H7 (cell line): ENCODE data around the gene NONO. TPM values are rescaled to one million over a fixed set of nuclear protein-coding genes. Genes with fewer than 3 reads are reported as not detected.

Experiments
- DNase-seq: peaks from one replicate; pipeline ENCODE4 v3.0.0; 2012
- H3K27me3 ChIP-seq: 2 replicates; pipeline ENCODE4 v1.6.0; 2011; ENCODE audit warnings: mild to moderate bottlenecking, low read length; ENCODE audit not compliant: control insufficient read depth, insufficient read depth
- H3K36me3 ChIP-seq: replicated peaks from 2 replicates; pipeline ENCODE4 v1.5.1; 2011; ENCODE audit warnings: low read length; ENCODE audit not compliant: control insufficient read depth, insufficient read depth
- H3K4me3 ChIP-seq: 2 replicates; pipeline ENCODE4 v1.5.1; 2011; ENCODE audit warnings: low read depth, mild to moderate bottlenecking, control low read depth, low read length, moderate library complexity; ENCODE audit not compliant: insufficient read depth
- total RNA-seq: library from RNA; depleted of rRNA; stranded (reverse); fragments of >200 nt; shearing (Covaris generic); gene quantifications from 2 replicates; pipeline ENCODE4 v1.2.3, GENCODE V29; 2014; rRNA removed

The NONO gene
- 645 and 665 TPM in 2 replicates for total RNA-seq

DNA sequence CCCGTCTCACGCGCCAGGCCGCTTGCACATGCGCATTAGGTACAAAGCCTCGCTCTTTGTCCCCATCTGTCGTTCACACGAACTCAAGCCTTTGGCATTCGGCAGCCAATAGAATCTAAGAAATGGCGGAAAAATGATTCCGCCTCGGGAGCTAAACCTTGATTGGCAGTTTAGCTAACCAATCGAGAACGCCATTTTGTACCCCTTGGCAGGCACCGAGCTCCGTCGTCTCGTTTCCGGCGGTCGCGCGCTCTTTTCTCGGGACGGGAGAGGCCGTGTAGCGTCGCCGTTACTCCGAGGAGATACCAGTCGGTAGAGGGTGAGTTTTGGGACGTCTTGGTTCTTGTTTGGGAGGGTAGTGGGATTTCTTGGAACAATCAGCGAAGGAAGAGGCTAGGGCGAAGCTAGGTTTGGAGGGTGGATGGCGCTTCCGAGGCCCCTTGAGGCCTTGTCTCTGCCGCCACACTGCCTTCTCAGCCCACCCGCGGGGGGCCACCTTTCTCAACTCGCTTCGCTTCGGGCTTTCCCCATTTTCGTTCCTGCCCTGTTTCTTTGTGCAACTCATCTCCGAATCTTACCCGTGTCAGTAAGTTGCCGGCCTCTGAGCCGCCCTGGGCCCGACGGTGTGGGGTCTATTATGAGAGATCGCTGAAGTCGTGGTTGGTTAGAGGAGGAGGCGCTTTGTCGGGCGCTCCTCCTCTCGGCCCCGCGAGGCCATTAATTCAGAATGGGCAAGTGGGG is at the start of gene NONO:
Gene NONO (plus strand): TSS at position 233 of the 741 bp plus-strand sequence. CDS start 7,003 bp downstream, outside the sequence.
- Histone ChIP-seq H3K27me3 (no peaks in the 10 kb centered on the region), H3K4me3 (peak within 1 kb of the TSS; percentile 82), H3K36me3 (peaks cover 1% of the 10 kb centered on the region; the same call in 1 of the 2 replicates)
- peak; percentile 90 for DNase-seq

DNA sequence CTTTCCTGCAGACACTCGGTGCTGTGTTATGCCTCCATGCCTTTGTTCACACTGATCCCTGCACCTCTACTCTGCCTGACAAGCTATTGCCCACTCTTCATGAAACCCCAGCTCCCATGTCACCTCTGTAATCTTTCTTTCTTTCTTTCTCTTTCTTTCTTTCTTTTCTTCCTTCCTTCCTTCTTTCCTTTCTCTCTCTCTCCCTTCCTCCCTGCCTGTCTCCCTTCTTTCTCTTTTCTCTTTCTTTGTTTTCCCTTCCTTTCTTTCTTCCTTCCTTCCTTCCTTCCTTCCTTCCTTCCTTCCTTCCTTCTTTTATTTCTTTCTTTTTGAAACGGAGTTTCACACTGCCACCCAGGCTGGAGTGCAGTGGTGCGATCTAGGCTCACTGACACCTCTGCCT is 48.0 kb upstream of the NONO start:
- Histone ChIP-seq H3K27me3 (no peaks in the 10 kb centered on the region), H3K36me3 (peaks cover 4% of the 10 kb centered on the region), H3K4me3 (no peak overlapping the region)
- no peak for DNase-seq

GRCh38 chrX:71236836-71237235 is 46.6 kb upstream of the NONO start:
- Histone ChIP-seq H3K4me3 (no peak overlapping the region), H3K36me3 (peaks cover 8% of the 10 kb centered on the region), H3K27me3 (no peaks in the 10 kb centered on the region)
- no peak for DNase-seq

DNA sequence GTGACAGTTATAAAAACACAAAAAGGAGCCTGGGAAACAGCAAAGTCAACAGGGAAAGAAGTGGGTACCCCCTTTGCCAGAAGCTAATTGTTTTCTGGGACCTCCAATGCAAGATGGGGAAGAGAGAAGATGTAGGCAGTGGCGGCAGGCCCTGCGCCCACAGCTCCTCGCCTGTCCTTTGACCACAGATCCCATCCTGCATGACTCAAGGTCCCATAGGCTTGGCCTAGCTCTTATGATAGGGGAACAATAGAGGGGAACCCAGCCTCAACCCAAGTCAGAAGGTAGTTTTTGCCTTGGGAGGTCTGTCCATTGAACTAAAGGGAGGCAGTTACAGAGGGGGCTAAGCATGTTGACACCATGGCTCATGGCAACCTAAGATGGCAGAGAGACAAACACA is 43.7 kb upstream of the NONO start:
- Histone ChIP-seq H3K27me3 (no peaks in the 10 kb centered on the region), H3K36me3 (peaks cover 22% of the 10 kb centered on the region), H3K4me3 (no peak overlapping the region)
- no peak for DNase-seq

- DNase-seq, result no peak
- peaks cover 34% of the 10 kb centered on the region for H3K36me3 ChIP-seq
- H3K27me3 ChIP-seq, result no peaks in the 10 kb centered on the region
- H3K4me3 ChIP-seq, result no peak overlapping the region
Measured at GRCh38 chrX:71241301-71241700, 42.1 kb upstream of the NONO start.

DNA sequence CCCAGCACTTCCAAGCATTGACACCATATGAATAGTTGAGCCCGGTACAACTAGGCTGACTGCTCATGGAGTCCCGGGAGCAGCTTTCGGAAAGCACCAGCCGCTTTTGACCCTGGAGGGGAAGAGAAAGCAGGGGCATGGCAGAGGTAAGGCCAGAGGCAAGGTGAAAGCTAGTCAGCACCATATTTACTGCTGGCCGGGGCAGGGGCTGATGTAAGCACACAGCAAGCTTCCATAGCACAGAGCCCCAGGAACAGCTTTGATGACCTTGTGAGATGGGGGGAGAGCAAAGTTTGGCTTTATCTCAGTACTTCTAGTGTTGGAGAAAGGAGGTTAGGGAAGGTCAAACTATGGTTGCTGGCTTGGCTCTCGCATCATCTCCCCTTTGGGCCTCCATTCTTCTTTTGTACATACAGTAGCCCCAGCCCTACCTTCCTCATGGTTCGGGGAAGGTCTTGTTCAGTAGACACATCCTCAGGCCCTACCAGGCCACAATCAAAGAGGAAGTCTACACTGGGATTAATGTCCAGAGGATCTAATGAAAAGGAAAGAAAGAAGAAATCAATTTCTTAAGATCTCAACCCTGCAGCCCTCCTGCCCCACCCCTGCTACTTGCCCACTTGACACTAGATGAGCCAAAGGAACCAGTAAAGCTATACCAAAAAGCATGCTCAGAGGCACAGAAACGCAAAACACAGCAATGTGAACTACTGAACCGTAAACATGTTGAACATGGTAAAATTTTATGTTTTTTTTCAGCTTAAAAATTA is 38.9 kb upstream of the NONO start:
- DNase-seq, result no peak
- H3K4me3 ChIP-seq, result no peak overlapping the region
- H3K27me3 ChIP-seq, result no peaks in the 10 kb centered on the region
- H3K36me3 ChIP-seq, result peaks cover 50% of the 10 kb centered on the region

GRCh38 chrX:71245159-71245558 is 38.3 kb upstream of the NONO start:
- H3K4me3 ChIP-seq, result no peak overlapping the region
- H3K27me3 ChIP-seq, result no peaks in the 10 kb centered on the region
- peaks cover 54% of the 10 kb centered on the region for H3K36me3 ChIP-seq
- no peak for DNase-seq

DNA sequence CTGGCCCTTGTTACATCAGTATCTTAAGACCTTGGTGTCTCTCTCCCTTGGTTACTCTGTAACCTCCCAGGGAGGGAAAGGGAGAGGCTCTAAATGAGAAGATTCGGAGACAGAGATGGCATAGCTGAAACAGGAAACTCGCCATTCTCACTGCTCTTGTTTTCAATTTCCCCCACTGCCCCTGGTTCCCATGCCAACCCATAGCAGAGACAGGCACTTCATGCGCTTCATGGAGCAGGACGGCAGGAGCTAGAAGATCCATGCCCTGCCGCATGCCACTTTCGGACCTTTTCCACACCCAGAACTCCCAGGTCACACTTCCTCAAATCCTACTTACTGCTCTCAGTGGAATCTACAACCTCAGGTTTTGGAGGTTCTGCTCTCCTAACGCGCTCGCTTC is 32.6 kb upstream of the NONO start:
- no peaks in the 10 kb centered on the region for H3K27me3 ChIP-seq
- no peak for DNase-seq
- H3K4me3 ChIP-seq, result no peak overlapping the region
- H3K36me3 ChIP-seq, result peaks cover 29% of the 10 kb centered on the region

- H3K4me3 ChIP-seq, result no peak overlapping the region
- H3K27me3 ChIP-seq, result no peaks in the 10 kb centered on the region
- no peak for DNase-seq
- peaks cover 25% of the 10 kb centered on the region for H3K36me3 ChIP-seq
Measured at GRCh38 chrX:71251466-71251973, 31.9 kb upstream of the NONO start.

- peak overlapping the region; percentile 69; the same call in 1 of the 2 replicates for H3K4me3 ChIP-seq
- peaks cover 24% of the 10 kb centered on the region for H3K36me3 ChIP-seq
- DNase-seq, result no peak
- H3K27me3 ChIP-seq, result no peaks in the 10 kb centered on the region
Measured at GRCh38 chrX:71252221-71252620, 31.2 kb upstream of the NONO start.

- no peaks in the 10 kb centered on the region for H3K27me3 ChIP-seq
- peak; percentile 88 for DNase-seq
- H3K36me3 ChIP-seq, result peaks cover 15% of the 10 kb centered on the region
- peak overlapping the region; percentile 69 for H3K4me3 ChIP-seq
Measured at GRCh38 chrX:71253253-71254091, 30.0 kb upstream of the NONO start.

GRCh38 chrX:71254092-71254963 is 29.1 kb upstream of the NONO start, which contains the start of gene ZMYM3:
Gene ZMYM3 (minus strand): TSS chrX:71254140. CDS start chrX:71253255, 885 bp downstream.
- Histone ChIP-seq H3K27me3 (no peaks in the 10 kb centered on the region), H3K36me3 (peaks cover 11% of the 10 kb centered on the region), H3K4me3 (peak within 1 kb of the TSS; percentile 69)
- DNase-seq, result peak; percentile 95

- no peaks in the 10 kb centered on the region for H3K36me3 ChIP-seq
- DNase-seq, result no peak
- no peaks in the 10 kb centered on the region for H3K27me3 ChIP-seq
- H3K4me3 ChIP-seq, result no peak overlapping the region
Measured at GRCh38 chrX:71256051-71256450, 27.4 kb upstream of the NONO start.
